AG09309 (cell line): Measurements from ENCODE around the gene EXOC4.

Experiments
- DNase-seq: peaks from one replicate; pipeline ENCODE4 v3.0.0-alpha.2; 2010; ENCODE audit warnings: low read depth
- H3K4me3 ChIP-seq: 2 replicates; pipeline ENCODE4 v1.5.1; 2011; ENCODE audit warnings: mild to moderate bottlenecking, low read depth, low read length, moderate library complexity; ENCODE audit not compliant: control insufficient read depth
- CTCF ChIP-seq: IDR thresholded peaks from 2 replicates; pipeline ENCODE4 v1.5.1; 2011; ENCODE audit warnings: mild to moderate bottlenecking, low read depth, low read length, inconsistent platforms; ENCODE audit not compliant: insufficient read depth, control insufficient read depth; ENCODE audit errors: missing control alignments

EXOC4 gene

GRCh38 chr7:134084488-134085144 is 831.7 kb downstream of the EXOC4 start:
- DNase-seq = no peak
- no peak for TF ChIP-seq CTCF
- H3K4me3 ChIP-seq = no peak overlapping the region

- TF ChIP-seq CTCF = no peak
- DNase-seq = no peak
- H3K4me3 ChIP-seq = no peak overlapping the region
Observed at GRCh38 chr7:134085311-134085710, 832.4 kb downstream of the EXOC4 start.

GRCh38 chr7:134086998-134087735 is 834.3 kb downstream of the EXOC4 start:
- DNase-seq = no peak
- no peak overlapping the region for H3K4me3 ChIP-seq
- TF ChIP-seq CTCF = no peak

GRCh38 chr7:134088199-134088598 is 835.3 kb downstream of the EXOC4 start:
- no peak for DNase-seq
- H3K4me3 ChIP-seq = no peak overlapping the region
- no peak for TF ChIP-seq CTCF

GRCh38 chr7:134089446-134089845 is 836.6 kb downstream of the EXOC4 start:
- no peak for DNase-seq
- no peak for TF ChIP-seq CTCF
- no peak overlapping the region for H3K4me3 ChIP-seq

- TF ChIP-seq CTCF = no peak
- no peak for DNase-seq
Observed at GRCh38 chr7:134098072-134098471, 845.2 kb downstream of the EXOC4 start.

More at GRCh38 chr7:134098072-134098471, 845.2 kb downstream of the EXOC4 start:
- no peak overlapping the region for H3K4me3 ChIP-seq
